ENCODE results near the gene GLCE.

The GLCE gene

DNA sequence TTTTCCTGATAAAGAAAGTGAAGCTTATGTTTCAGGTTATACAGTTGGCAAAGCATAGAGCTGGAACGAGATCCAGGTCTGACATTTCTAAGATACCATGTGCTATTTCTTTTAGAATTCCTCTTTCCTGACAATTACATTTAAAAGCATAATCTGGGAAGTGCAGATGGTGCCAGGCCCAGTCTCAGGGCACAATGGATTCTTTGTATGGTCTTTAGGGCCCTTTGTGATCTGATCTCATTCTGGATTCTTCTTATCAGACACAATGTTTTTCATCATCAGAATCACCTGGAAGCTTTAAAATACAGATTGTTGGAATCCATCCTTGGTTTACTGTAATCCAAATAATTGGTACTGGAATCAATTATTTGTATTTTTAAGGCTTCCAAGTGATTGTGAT lies 18.6 kb upstream of the GLCE start:
- TF ChIP-seq, protein P1, sequence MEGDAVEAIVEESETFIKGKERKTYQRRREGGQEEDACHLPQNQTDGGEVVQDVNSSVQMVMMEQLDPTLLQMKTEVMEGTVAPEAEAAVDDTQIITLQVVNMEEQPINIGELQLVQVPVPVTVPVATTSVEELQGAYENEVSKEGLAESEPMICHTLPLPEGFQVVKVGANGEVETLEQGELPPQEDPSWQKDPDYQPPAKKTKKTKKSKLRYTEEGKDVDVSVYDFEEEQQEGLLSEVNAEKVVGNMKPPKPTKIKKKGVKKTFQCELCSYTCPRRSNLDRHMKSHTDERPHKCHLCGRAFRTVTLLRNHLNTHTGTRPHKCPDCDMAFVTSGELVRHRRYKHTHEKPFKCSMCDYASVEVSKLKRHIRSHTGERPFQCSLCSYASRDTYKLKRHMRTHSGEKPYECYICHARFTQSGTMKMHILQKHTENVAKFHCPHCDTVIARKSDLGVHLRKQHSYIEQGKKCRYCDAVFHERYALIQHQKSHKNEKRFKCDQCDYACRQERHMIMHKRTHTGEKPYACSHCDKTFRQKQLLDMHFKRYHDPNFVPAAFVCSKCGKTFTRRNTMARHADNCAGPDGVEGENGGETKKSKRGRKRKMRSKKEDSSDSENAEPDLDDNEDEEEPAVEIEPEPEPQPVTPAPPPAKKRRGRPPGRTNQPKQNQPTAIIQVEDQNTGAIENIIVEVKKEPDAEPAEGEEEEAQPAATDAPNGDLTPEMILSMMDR (IDR thresholded peaks at IDR 0.05; ENCODE audit: insufficient read depth, low read length, missing control alignments) = no peak
- no peak for DNase-seq (ENCODE audit: low read depth, low spot score)
- ChIA-PET POLR2A (no interaction called here), CTCF (no interaction called here)
- no peak overlapping the region for H3K4me3 ChIP-seq (ENCODE audit: low read depth, low read length)

DNA sequence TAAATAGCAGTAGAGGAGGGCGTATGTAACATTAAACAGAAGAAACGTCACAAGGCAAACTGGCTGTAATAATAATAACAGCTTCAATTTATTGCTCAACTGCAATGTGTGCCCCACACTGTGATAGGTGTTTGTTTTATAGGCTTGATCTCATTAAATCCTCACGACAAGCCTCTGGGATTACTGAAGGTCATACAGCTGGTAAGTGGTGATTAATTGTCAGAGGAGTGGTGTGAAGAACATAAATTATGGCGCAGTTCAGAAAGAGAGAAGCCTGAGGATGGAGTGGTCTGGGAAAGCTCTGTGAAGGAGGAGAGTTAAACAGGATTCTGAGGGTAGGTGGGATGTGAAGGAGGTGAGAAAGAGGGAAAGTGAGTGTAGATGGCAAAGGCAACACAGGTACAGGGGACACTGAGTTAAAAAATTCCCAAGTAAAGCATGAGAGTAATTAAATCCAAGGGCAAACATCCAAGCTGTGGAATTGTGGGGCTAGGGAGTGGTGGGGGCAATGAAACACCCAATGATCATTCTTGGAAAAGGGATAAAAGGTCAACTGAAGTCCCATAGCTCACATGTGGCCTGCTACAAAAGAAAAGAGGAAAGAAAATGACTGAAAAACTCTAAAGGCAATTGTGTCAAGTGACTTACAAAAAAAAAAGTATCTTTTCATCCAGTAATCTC lies 16.5 kb upstream of the GLCE start:
- TF ChIP-seq, protein P1 (IDR thresholded peaks at IDR 0.05; ENCODE audit: insufficient read depth, low read length, missing control alignments) = no peak
- ChIA-PET CTCF (no interaction called here), POLR2A (no interaction called here)
- DNase-seq (ENCODE audit: low read depth, low spot score) = no peak
- H3K4me3 ChIP-seq (ENCODE audit: low read depth, low read length) = no peak overlapping the region

DNA sequence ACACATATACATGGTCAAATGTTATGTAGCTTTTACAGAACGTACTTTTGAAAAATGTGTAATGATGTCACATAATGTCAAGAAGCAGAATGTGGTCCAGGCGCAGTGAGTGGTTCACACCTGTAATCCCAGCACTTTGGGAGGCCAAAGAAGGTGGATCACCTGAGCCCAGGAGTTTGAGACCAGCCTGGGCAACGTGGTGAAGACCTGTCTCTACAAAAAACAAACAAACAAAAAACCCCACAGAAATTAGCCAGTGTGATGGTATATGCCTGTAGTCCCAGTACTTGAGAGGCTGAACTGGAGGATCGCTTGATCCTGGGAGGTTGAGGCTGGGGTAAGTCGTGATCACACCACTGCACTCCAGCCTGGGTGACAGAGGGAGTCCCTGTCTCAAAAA lies 15.9 kb upstream of the GLCE start:
- TF ChIP-seq, protein P1 (IDR thresholded peaks at IDR 0.05; ENCODE audit: insufficient read depth, low read length, missing control alignments) = no peak
- no peak overlapping the region for H3K4me3 ChIP-seq (ENCODE audit: low read depth, low read length)
- ChIA-PET POLR2A (no interaction called here), CTCF (no interaction called here)
- no peak for DNase-seq (ENCODE audit: low read depth, low spot score)

DNA sequence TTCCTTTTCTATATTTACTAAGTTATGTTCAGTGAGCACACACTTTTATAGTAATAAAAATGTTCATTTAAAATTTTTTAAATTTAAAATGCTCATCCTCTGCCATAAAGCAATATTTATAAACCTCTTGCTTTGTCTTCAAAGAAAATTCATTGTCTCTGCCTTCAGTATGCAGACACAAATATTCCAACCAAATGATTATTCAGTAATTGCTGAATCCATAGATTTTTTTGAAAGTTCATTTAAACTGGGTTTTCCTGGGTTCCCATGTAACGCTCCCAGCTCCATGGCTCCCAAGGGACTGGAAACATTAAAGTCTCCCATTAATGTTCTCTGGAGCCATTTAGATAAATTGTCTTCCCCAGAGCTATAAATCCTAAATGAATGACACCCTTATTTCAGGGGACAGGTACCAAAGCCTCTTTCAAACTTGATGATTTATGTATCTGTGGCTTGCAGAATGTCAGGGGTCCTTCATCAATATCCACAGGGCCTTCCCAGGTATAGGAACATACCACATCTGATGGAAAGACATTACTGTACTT lies 15.2 kb upstream of the GLCE start:
- H3K4me3 ChIP-seq (ENCODE audit: low read depth, low read length) = no peak overlapping the region
- ChIA-PET CTCF (interaction anchor here (0.8 kb wide), 1 partner anchor 11 kb away, joined by 3 read pairs; no protein-coding TSS in a partner anchor), POLR2A (no interaction called here)
- TF ChIP-seq, protein P1 (IDR thresholded peaks at IDR 0.05; ENCODE audit: insufficient read depth, low read length, missing control alignments) = no peak
- no peak for DNase-seq (ENCODE audit: low read depth, low spot score)

DNA sequence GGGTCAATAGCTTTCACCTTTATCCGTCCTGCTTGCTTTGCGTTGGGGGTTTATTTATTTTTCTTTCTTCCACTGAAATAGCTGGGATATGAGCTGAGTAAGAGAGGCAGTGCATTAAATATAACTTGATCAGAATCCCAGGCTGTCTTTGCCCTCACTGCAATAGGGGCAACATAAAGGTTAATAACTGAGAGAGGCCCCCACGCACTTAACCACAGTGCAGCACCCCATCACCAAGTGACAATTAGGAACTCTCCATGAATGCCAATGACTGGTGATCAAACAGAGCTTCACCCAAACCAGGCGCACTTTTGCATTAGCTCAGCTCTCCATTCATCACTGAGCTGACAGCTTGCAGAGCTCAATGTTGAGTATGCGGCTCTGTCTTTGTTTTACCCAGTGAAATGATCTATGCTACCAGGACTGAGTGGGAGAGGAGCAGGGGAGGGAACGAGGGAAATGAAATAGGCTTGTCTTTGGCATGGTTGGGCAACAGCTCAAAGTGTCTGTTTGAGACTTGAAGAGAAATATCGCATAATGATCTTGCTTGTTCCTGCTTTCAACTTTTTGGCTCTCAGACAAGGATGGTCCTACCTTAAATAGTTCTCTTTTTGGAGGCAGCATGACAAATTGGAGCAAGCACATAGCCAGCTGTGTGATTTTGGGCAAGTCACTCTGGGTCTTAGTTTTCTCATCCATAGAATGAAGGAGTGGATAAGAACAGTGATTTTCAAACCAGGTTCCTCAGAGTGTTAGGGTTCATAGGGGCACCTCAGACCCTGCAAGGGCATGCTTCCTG lies 14.5 kb upstream of the GLCE start:
- CTCF ChIA-PET = interaction anchor here (0.8 kb wide), 1 partner anchor 12 kb away, joined by 3 read pairs; no protein-coding TSS in a partner anchor
- POLR2A ChIA-PET = no interaction called here
- TF ChIP-seq, protein P1 (IDR thresholded peaks at IDR 0.05; ENCODE audit: insufficient read depth, low read length, missing control alignments) = no peak
- DNase-seq (ENCODE audit: low read depth, low spot score) = no peak
- no peak overlapping the region for H3K4me3 ChIP-seq (ENCODE audit: low read depth, low read length)

DNA sequence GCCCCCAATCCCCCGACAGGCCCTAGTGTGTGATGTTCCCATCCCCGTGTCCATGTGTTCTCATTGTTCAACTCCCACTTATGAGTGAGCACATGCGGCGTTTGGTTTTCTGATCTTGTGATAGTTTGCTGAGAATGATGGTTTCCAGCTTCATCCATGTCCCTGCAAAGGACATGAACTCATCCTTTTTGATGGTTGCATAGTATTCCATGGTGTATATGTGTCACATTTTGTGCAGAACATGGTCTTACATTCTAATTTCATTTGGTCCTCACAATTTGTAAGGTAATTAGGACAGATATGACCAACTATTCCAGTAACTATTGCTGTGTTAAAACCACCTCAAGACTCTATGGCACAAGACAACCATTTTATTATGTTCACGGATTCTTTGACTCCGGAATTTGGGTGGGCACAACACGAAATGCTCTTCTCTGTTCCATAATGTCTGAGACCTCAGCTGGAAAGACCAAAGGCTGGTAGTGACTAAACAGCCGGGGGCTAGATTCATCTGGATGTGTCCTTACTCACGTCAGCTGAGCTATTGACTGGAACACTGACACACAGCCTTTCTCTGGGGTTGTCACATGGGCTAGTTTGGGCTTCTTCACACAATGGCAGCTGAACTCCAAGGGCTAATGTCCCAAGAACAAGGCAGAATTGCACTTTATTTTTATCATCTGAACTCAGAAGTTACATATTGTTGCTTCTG lies 13.6 kb upstream of the GLCE start:
- H3K4me3 ChIP-seq (ENCODE audit: low read depth, low read length) = no peak overlapping the region
- TF ChIP-seq, protein P1 (IDR thresholded peaks at IDR 0.05; ENCODE audit: insufficient read depth, low read length, missing control alignments) = no peak
- DNase-seq (ENCODE audit: low read depth, low spot score) = no peak
- CTCF ChIA-PET = no interaction called here
- POLR2A ChIA-PET = no interaction called here

Measured in AG04449 (cell line).